HepG2 (cell line): ENCODE measurements around the gene CENPP. TPM values are rescaled to one million over a fixed set of nuclear protein-coding genes. Genes with fewer than 3 reads are reported as not detected.

Experiments
- ATAC-seq: fragments of 200-7000 bp; cut with Tn5 transposase; 3 replicates; pipeline ENCODE4 v1.9.1; 2020; ENCODE audit warnings: mild to moderate bottlenecking, moderate library complexity
- BruUV-seq: library from RNA; stranded (reverse); fragments of 400-500 nt; replicated peaks from 2 replicates; lab custom pipeline; 2021; lab: Mats Ljungman, UMichigan
- CTCF ChIA-PET: fragments of 300-600 bp; formaldehyde crosslinking; extraction: SDS; loops from one replicate; lab custom pipeline; 2021; ENCODE audit warnings: low total read pairs, inconsistent platforms, low intra/inter-chr PET ratio; lab: Yijun Ruan, JAX
- POLR2A ChIA-PET: fragments of 350-600 bp; sonication (Branson Sonifier 250); formaldehyde crosslinking; loops from one replicate; lab custom pipeline; 2020; ENCODE audit warnings: antibody characterized with exemption, inconsistent platforms; lab: Yijun Ruan, JAX
- DNase-seq: peaks from one replicate; pipeline ENCODE4 v3.0.0-alpha.2; 2015; ENCODE audit warnings: low spot score
- FAIRE-seq: peaks from 3 replicates; lab custom pipeline; 2011; peaks lifted over from hg19 to GRCh38; lab: Jason Lieb, UNC
- H2AFZ ChIP-seq: one replicate; pipeline ENCODE4 v1.6.1; 2011; ENCODE audit warnings: low read length, inconsistent platforms
- H3K27ac ChIP-seq: fragments of 300-600 bp; 3 replicates; pipeline ENCODE4 v1.8.0; 2011; ENCODE audit warnings: mixed run types, mild to moderate bottlenecking, mixed read lengths, low read length, inconsistent platforms; ENCODE audit not compliant: insufficient read depth; ENCODE audit errors: extremely low read length
- H3K27me3 ChIP-seq, 2 experiments: fragments of 200-600 bp in 1 of 2; 2 replicates in 1 of 2; 3 replicates in 1 of 2; pipeline versions ENCODE4 v1.6.0 to v1.8.0; 2011; ENCODE audit warnings: low read length in 2 of 2, mild to moderate bottlenecking in 2 of 2, moderate library complexity in 2 of 2, inconsistent platforms in 1 of 2; ENCODE audit not compliant: insufficient read depth in 2 of 2, control insufficient read depth in 1 of 2
- H3K36me3 ChIP-seq, 2 experiments: fragments of 200-600 bp in 1 of 2; replicated peaks in 1 of 2; 2 replicates in 1 of 2; 3 replicates in 1 of 2; pipeline versions ENCODE4 v1.5.1 to v1.8.0; 2011; ENCODE audit warnings: low read length in 2 of 2, inconsistent platforms in 1 of 2; ENCODE audit not compliant: insufficient read depth in 2 of 2, control insufficient read depth in 1 of 2
- H3K4me1 ChIP-seq: 2 replicates; pipeline ENCODE4 v1.5.1; 2012; ENCODE audit warnings: low read length, inconsistent platforms; ENCODE audit not compliant: insufficient read depth
- H3K4me2 ChIP-seq: 2 replicates; pipeline ENCODE4 v1.6.0; 2011; ENCODE audit warnings: low read depth, low read length, inconsistent platforms
- H3K4me3 ChIP-seq, 3 experiments: fragments of 200-600 bp in 1 of 3; sonication (generic), shearing (Covaris generic) in 1 of 3; replicated peaks in 1 of 3; 2 replicates each; pipeline ENCODE4 v1.5.1; 2011 to 2016; ENCODE audit warnings: low read length in 3 of 3, inconsistent platforms in 2 of 3, low read depth in 2 of 3, mild to moderate bottlenecking in 2 of 3, control low read depth in 1 of 3, mixed read lengths in 1 of 3; ENCODE audit not compliant: insufficient read depth in 1 of 3
- H3K79me2 ChIP-seq: one replicate; pipeline ENCODE4 v1.6.1; 2011; ENCODE audit warnings: low read length, inconsistent platforms; ENCODE audit not compliant: insufficient read depth
- H3K9ac ChIP-seq: 2 replicates; pipeline ENCODE4 v1.6.0; 2011; ENCODE audit warnings: mild to moderate bottlenecking, low read depth, low read length, inconsistent platforms; ENCODE audit not compliant: insufficient read depth
- H3K9me3 ChIP-seq: 2 replicates; pipeline ENCODE4 v1.5.1; 2012; ENCODE audit warnings: mild to moderate bottlenecking, low read length
- H4K20me1 ChIP-seq: 2 replicates; pipeline ENCODE4 v1.6.0; 2011; ENCODE audit warnings: inconsistent platforms, mild to moderate bottlenecking, low read length, moderate library complexity; ENCODE audit not compliant: insufficient read depth
- CBX2 ChIP-seq, 2 experiments: fragments of 200-600 bp in 1 of 2; sonication (generic); formaldehyde crosslinking in 1 of 2; IDR thresholded peaks; 2 replicates each; pipeline versions ENCODE4 v1.7.0 to v1.8.1; 2018 to 2022; ENCODE audit warnings: low read depth in 2 of 2, low read length in 1 of 2, mild to moderate bottlenecking in 1 of 2, missing genetic modification reagents in 1 of 2
- E2F1 ChIP-seq: sonication (generic); formaldehyde crosslinking; IDR thresholded peaks from 2 replicates; pipeline ENCODE4 v1.5.0; 2020; ENCODE audit warnings: missing genetic modification reagents
- ERF ChIP-seq: IDR thresholded peaks from 2 replicates; pipeline ENCODE4 v1.6.1; 2018; ENCODE audit warnings: missing biosample characterization, missing genetic modification reagents
- FOXA1 ChIP-seq, 2 experiments: fragments of 450-650 bp in 1 of 2; sonication (generic) in 1 of 2; formaldehyde crosslinking in 1 of 2; IDR thresholded peaks; 2 replicates each; pipeline versions ENCODE4 v1.4.0 to v1.6.1; 2016 to 2020; ENCODE audit warnings: missing genetic modification reagents in 1 of 2
- HNRNPL ChIP-seq: fragments of 200-400 bp; formaldehyde crosslinking; IDR thresholded peaks from 2 replicates; pipeline ENCODE4 v1.6.1; 2017; ENCODE audit warnings: mild to moderate bottlenecking, low read depth, low read length
- IRF9 ChIP-seq: sonication (generic); formaldehyde crosslinking; IDR thresholded peaks from 2 replicates; pipeline ENCODE4 v1.8.0; 2022; ENCODE audit warnings: missing genetic modification reagents, mild to moderate bottlenecking, borderline replicate concordance
- MAX ChIP-seq: IDR thresholded peaks from 2 replicates; pipeline ENCODE4 v1.6.1; 2012; ENCODE audit warnings: inconsistent platforms
- REXO4 ChIP-seq: sonication (generic); formaldehyde crosslinking; IDR thresholded peaks from 2 replicates; pipeline ENCODE4 v1.8.0; 2022; ENCODE audit warnings: missing genetic modification reagents, mild to moderate bottlenecking, borderline replicate concordance
- SIN3B ChIP-seq: fragments of 150-350 bp; IDR thresholded peaks from 2 replicates; pipeline ENCODE4 v1.6.1; 2014; ENCODE audit warnings: low read length
- SRSF1 ChIP-seq: fragments of 200-400 bp; formaldehyde crosslinking; optimal IDR thresholded peaks from 2 replicates; pipeline ENCODE3; 2017; ENCODE audit warnings: mild to moderate bottlenecking, low read depth, low read length, moderate library complexity
- THYN1 ChIP-seq: sonication (generic); formaldehyde crosslinking; IDR thresholded peaks from 2 replicates; pipeline ENCODE4 v1.8.1; 2023; ENCODE audit warnings: low read depth, mild to moderate bottlenecking, moderate library complexity, missing genetic modification reagents, borderline replicate concordance
- ZBTB21 ChIP-seq: sonication (generic); formaldehyde crosslinking; IDR thresholded peaks from 2 replicates; pipeline ENCODE4 v1.4.0; 2020; ENCODE audit warnings: missing genetic modification reagents
- ZSCAN5A ChIP-seq: sonication (generic); formaldehyde crosslinking; IDR thresholded peaks from 2 replicates; pipeline ENCODE4 v1.8.0; 2022; ENCODE audit warnings: mild to moderate bottlenecking, missing genetic modification reagents, borderline replicate concordance
- whole genome bisulfite sequencing: methylation state at CpG from one replicate; pipeline ENCODE4 v1.1.6; 2017; ENCODE audit warnings: low lambda C conversion rate; 5-methylcytosine and 5-hydroxymethylcytosine counted together
- in situ Hi-C: cut with HindIII; loops from 2 replicates; pipeline ENCODE4 v1.10.0; 2017; ENCODE audit warnings: low pct_unique_long_range_greater_than_20kb; ENCODE audit not compliant: extremely low pct_ligation_motif_present
- intact Hi-C: fragments of 100-400 bp; cut with micrococcal nuclease; formaldehyde crosslinking; loops from one replicate; pipeline ENCODE4 v1.10.0; 2022; ENCODE audit not compliant: unreplicated experiment
- polyA plus RNA-seq, 8 experiments: library from polyadenylated mRNA; depleted of rRNA in 3 of 8; stranded (reverse) in 7 of 8; unstranded in 1 of 8; fragments of >200 nt; fragmentation: Illumina TruSeq in 4 of 8; extraction: Trizol in 4 of 8; gene quantifications; 2 replicates each; pipeline versions ENCODE4 v1.2.1 to v1.2.3, GENCODE V29; 2011 to 2016; ENCODE audit warnings: low read depth in 4 of 8, missing spikeins in 1 of 8, mixed read lengths in 1 of 8; ENCODE audit not compliant: insufficient read depth in 1 of 8
- total RNA-seq, 5 experiments: library from RNA; depleted of rRNA; stranded (reverse); fragments of >200 nt; fragmentation: Illumina TruSeq; extraction: Trizol; gene quantifications; 2 replicates each; pipeline ENCODE4 v1.2.3, GENCODE V29; 2016; ENCODE audit warnings: low read depth in 1 of 5

Gene CENPP
- total and polyA plus RNA-seq, 2 of the 13 experiments (the other 11 are each of a cell fraction or from before 2014, with no cell fraction given), result 2.0 to 11.4 TPM

- ATAC-seq (no peak), FAIRE-seq (no peak), DNase-seq (no peak)
- Histone ChIP-seq H3K9ac (no peak overlapping the region), H4K20me1 (no peaks in the 10 kb centered on the region), H2AFZ (no peak overlapping the region), H3K4me1 (no peaks in the 10 kb centered on the region), H3K27ac (no peak overlapping the region), H3K79me2 (peaks cover 18% of the 10 kb centered on the region), H3K4me3 (no peak overlapping the region), H3K36me3 (peaks cover 2 to 34% of the 10 kb centered on the region in 2 experiments; a peak in 3 of 5 replicates), H3K4me2 (no peak overlapping the region), H3K9me3 (no peaks in the 10 kb centered on the region), H3K27me3 (no peaks in the 10 kb centered on the region)
- BruUV-seq, result no TSS peak
- ChIA-PET POLR2A (no interaction called here), CTCF (no interaction called here)
- in situ Hi-C loops, result no loop called here
- WGBS, result 97% methylated on average over 4 of the region's 4 CpGs
- intact Hi-C loops, result no loop called here
- TF ChIP-seq SRSF1 (no peak), ERF (CRISPR knock-in tag) (no peak), CBX2 (IDR thresholded peaks at IDR 0.05; ENCODE audit: low read depth, low read length) (no peak), CBX2 (CRISPR knock-in tag; IDR thresholded peaks at IDR 0.05; ENCODE audit: low read depth) (no peak), HNRNPL (no peak), SIN3B (no peak), MAX (no peak), ZBTB21 (no peak), IRF9 (CRISPR knock-in tag) (no peak), FOXA1 (IDR thresholded peaks at IDR 0.05) (no peak), FOXA1 (CRISPR knock-in tag; IDR thresholded peaks at IDR 0.05) (no peak), REXO4 (CRISPR knock-in tag) (no peak), THYN1 (CRISPR knock-in tag) (no peak), ZSCAN5A (CRISPR knock-in tag) (no peak), E2F1 (CRISPR knock-in tag) (no peak)
Observed at GRCh38 chr9:92658611-92659010, 332.9 kb downstream of the CENPP start.
